ENCODE measurements around the gene PKD2.

Gene PKD2

DNA sequence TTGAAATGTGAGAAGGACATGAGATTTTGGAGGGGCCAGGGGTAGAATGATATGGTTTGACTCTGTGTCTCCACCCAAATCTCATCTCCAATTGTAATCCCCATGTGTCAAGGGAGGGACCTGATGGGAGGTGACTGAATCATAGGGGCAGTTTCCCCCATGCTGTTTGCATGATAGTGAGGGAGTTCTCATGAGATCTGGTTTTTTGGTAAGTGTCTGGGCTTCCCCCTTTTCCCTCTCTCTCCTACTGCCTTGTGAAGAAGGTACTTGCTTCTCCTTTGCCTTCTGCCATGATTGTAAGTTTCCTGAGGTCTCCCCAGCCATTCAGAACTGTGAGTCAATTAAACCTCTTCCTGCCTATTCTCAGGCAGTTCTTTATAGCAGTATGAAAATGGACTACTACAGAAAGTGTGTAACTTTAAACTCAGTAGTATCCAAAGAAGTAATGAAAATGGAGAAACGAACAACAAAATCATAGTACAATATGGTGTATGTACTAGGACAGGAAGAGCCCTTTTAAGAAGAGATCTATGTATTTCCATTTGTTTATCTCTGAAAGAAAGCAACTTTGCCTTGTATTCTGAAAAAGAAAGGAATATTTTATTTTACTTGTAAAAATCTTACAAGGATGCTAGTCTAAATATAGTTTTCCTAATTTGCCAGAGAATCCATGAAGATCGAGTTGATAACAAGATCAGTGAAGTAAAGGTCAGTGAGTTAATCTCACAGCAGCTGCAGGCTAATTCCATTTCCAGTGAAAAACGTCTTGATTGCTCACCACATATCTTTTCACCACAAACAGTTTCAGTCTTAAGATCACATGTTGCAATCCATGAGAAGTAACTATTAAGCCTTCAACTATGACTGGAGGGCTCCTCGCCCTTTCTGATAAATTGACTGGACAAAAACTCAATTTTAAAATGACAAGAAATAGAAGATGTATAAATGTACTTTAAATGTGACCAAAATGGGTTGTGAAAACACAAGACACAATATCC lies 20.5 kb downstream of the PKD2 start:
- no peak for DNase-seq (ENCODE audit: low spot score)

GRCh38 chr4:88028946-88029345 lies 21.5 kb downstream of the PKD2 start:
- DNase-seq (ENCODE audit: low spot score), result no peak

DNA sequence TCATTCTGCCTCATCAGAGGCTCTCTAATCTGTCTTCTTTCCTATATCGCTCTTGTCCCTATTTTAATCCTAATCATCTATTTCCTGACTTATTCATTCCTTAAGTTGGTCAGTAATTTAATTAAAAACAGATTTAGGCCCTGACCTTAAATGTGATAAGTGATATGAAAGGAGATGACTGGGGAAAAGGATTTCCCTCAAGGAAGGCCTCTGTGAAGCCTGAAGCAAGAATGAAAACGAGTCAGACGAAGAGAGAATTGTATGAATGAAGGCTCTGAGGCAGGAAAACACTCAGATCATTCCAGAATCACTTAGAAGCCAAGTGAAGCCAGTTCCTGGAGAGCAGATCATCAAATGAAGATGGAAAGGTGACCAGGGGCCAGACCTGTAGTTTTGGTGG lies 22.1 kb downstream of the PKD2 start:
- no peak for DNase-seq (ENCODE audit: low spot score)

- no peak for DNase-seq (ENCODE audit: low spot score)
Observed at GRCh38 chr4:88030565-88031310, 23.3 kb downstream of the PKD2 start.

- DNase-seq (ENCODE audit: low spot score), result peak; percentile 51
Observed at GRCh38 chr4:88033309-88033708, 25.9 kb downstream of the PKD2 start.

GRCh38 chr4:88035292-88035691 lies 27.9 kb downstream of the PKD2 start:
- DNase-seq (ENCODE audit: low spot score), result no peak

DNA sequence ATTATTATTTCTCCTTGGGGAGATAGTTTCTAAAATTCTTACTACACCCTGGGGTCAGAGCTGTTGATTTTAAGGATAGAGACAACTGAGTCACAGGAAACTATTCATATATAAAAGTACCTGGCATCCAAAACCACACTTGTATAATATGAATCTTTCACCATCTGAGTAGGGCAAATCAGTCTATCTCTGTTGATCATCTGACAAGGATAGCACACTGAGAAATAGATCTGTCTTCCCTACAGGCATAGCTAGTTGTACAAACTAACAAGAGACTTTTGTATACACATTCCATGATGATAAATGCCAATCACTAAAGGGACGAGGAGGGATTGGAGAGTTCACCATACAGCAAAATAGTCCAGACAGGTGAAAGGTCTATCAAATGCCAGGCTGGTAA lies 30.0 kb downstream of the PKD2 start:
- no peak for DNase-seq (ENCODE audit: low spot score)

- DNase-seq (ENCODE audit: low spot score), result no peak
Observed at GRCh38 chr4:88037936-88038335, 30.5 kb downstream of the PKD2 start.

DNA sequence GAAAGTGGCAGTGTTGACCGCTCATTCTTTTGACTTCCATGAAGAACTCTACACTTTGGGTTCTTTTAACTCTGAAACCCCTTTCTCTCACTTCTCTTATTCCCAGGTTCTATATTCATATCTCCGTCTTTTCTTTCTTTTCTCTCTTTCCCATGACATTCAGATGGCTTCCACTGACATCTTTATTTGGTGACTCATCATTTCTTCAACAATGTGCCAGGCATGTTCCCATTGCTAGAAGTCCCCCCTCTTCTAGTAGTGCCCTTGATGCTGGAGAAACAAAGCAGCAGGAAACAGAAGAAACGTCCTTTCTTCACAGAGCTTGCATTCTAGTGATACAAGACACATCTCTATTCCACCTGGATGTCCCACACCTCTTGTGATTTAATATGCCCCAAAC lies 33.3 kb downstream of the PKD2 start:
- DNase-seq (ENCODE audit: low spot score), result no peak

DNA sequence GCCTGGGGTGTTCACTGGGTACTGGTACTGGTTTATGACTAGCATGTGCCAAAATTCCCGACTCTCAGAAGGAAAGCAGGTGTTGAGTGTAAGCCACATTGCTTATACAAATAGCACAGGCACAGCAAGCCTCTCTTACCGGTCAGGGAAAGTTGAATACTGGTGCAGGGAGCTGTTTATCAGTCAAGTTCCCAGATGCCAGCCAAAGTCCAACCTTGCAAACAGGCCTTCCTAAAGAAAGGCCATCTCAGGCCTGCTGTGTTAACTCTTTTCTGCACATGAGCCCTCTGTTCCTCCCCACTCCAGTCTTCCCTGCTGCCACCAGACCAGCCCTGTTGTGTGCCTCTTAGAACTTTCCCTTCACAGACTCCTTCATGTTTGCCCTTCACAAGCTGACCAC lies 34.2 kb downstream of the PKD2 start:
- no peak for DNase-seq (ENCODE audit: low spot score)

- DNase-seq (ENCODE audit: low spot score), result no peak
Observed at GRCh38 chr4:88043001-88043400, 35.6 kb downstream of the PKD2 start.

GRCh38 chr4:88043586-88044340 lies 36.3 kb downstream of the PKD2 start:
- DNase-seq (ENCODE audit: low spot score), result no peak

DNA sequence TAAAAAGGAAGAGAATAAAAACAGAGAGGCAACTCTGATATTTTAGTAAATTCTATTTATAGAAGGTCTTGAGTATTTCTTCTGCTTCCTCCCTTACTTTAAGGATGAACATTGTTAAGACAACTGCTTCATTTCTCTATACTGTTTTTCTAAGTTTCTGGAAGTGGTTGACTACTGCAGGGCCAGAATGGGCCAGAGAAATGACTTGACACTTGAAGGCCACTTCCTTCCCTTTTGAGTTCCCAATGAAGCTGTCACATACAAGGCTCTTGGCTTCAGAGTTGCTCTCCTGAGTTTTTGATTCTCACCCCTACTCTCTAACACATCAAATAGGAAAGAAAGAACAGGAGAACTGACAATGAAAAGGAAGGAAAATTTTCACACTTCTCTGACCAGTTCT lies 37.6 kb downstream of the PKD2 start:
- no peak for DNase-seq (ENCODE audit: low spot score)

- DNase-seq (ENCODE audit: low spot score), result no peak
Observed at GRCh38 chr4:88054229-88054628, 46.8 kb downstream of the PKD2 start.

DNA sequence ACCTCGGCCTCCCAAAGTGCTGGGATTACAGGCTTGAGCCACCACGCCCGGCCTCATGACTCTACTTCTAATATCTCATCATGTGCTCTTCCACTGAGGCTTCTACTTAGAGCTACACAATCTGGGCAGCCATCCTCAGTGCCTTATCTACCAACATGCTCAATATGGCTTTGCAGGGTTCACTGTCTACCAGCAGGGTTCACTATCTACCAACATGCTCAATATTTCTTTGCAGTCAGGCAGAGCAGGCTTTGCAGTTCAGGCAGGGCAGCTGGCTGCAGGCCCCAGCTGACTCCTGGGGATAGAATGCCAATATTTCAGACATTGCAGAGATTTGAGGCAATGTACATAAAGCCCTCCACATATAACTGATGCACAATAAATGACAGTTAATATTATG lies 47.5 kb downstream of the PKD2 start:
- DNase-seq (ENCODE audit: low spot score), result no peak

DNA sequence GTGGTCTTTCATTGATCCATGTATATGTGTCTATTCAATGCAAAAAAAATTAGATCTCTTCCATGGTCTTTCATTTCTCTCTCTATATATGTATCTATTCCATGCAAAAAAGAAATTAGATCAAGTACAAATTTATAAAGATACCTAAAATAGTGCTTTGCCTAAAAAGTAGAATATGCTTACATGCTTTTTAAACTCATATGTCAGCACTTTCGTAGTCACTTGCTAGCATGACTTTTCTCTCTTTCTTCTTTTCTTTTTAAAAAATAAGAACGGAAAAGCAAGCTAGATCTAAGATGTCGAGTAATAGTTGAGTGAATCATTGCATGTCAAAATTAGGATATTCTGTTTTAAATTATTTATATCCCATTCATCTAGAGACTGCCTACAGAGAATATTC lies 50.9 kb downstream of the PKD2 start:
- no peak for DNase-seq (ENCODE audit: low spot score)

DNA sequence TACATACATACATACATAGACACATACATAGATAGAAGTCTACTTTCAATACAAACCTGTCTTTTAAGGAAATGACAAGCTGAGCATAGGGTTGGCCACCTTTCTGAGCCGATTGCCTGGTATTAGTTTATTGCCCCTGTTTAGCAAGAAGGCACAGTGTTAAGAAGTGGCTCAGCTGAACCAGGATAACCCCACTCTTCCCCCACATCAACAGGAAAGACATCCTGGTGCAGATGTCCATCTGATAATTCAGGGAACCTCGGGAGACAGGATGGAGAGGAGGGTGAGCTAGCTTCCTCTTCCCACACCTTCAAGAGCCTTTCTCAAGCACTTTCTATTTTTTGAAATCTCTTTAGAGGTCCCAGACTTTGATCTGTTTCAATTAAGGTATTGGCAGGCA lies 52.3 kb downstream of the PKD2 start:
- no peak for DNase-seq (ENCODE audit: low spot score)

DNA sequence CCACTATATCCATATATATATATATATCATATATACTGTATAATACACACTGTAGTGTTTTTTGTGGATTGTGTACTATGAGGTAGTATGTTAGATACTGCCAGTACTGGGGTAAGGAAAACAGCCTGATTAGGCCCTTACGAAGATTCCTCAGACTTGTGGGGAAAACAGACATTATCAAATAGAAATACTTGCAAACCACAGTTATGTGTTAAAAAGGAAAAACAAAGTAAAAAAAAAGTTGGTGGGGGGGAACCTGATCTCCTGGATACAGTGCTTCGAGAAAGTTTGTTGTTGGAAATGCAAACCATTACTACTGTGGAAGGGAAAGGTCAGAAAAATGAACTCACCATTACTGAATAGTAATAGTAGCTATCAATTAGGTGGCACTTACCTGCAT lies 53.0 kb downstream of the PKD2 start:
- DNase-seq (ENCODE audit: low spot score), result no peak

GRCh38 chr4:88062311-88062710 lies 54.9 kb downstream of the PKD2 start:
- no peak for DNase-seq (ENCODE audit: low spot score)

- DNase-seq (ENCODE audit: low spot score), result no peak
Observed at GRCh38 chr4:88062843-88063242, 55.4 kb downstream of the PKD2 start.

- no peak for DNase-seq (ENCODE audit: low spot score)
Observed at GRCh38 chr4:88063634-88064296, 56.3 kb downstream of the PKD2 start.

GRCh38 chr4:88064410-88064809 lies 57.0 kb downstream of the PKD2 start:
- no peak for DNase-seq (ENCODE audit: low spot score)

Data from germinal center (tissue), 1 donor.